NK-92 (cell line): ENCODE data around the gene BPGM.
"Not testable (repeated sequence)": the region's sequence is repeated elsewhere in the genome, so short reads cannot be mapped to it uniquely, and the experiment has no call there.

ENCODE experiments used
- DNase-seq: peaks from one replicate; lab custom pipeline; 2025; ENCODE audit not compliant: unreplicated experiment; lab: John Stamatoyannopoulos, UW

Gene BPGM

DNA sequence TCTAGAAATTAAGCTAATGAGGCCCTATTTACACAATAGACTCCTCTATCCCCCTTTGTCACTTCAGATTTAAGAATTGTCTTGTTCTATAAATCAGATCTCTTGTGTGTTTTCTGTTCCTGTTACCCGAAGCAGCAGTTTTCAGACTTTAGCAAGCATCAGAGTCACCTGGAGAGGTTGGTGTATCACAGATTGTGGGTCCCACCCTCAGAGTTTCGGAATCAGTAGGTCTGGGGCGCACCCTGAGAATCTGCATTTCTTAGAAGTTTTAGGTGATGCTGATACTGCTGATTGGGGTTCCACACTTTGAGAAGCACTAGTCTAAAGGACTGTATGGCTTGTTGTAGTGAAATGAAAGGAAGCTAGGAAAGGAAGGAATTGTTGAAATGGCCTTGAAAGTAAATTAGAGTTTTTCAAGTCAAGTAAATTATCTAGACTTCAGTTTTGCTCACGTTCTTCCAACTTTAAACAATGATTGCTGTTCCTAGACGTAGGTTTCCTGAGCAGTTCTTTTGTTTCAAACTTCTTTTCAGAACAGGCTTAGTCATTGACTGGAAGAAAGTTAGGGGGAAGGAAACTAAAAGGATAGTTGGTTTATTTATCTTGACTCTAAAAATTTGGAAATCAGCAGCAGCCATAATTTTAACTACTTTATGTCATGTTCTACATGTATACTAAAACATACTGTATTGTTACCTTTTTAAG, 15.7 kb downstream of the BPGM start:
- DNase-seq = no peak

DNA sequence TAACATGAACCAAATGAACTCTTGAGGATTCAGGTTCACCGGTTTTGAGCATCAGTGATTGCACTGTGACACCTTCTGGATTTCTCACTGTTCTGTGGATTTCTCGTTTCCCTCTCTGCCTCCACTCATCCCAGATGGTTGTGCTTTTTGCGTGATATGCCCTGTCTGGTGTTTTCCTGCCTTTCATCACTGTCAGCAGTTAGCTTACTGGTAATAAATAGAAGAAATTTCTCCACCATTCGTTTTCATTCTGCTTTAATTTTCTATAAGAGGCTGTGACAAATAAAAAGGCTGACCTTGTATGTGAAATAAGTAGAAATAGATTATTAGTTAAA, 16.2 kb downstream of the BPGM start:
- DNase-seq = no peak

DNA sequence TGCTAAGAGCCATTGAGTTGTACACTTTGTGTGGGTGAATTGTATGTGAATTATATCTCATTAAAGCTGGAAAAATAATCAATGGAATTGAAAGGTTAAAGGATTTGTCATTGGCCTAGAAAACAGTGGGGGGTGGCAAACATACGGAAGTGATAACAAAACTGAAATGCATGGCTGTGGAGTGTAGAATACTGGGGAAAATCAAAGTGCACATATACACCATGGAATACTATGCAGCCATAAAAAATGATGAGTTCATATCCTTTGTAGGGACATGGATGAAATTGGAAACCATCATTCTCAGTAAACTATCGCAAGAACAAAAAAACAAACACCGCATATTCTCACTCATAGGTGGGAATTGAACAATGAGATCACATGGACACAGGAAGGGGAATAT, 18.4 kb downstream of the BPGM start:
- DNase-seq = not testable (repeated sequence)

DNA sequence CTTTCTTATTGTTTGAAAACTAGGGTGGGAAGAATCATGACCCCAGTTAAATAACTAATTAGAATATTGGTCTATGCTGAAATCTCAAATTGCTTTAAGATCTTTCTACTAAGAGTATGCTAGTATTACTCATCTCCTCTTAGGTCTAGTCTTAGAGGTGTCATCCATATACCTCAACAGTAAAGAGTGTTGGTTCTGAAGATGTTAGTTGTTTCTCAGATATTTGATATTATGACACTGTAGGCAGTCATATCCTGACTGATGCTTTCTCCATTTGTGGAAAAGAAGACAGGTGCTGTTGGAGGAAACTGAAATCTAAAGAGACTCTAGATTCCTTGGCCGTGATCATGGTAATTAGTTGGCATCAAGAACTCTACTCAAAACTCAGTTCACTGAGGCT, 21.2 kb downstream of the BPGM start:
- no peak for DNase-seq

DNA sequence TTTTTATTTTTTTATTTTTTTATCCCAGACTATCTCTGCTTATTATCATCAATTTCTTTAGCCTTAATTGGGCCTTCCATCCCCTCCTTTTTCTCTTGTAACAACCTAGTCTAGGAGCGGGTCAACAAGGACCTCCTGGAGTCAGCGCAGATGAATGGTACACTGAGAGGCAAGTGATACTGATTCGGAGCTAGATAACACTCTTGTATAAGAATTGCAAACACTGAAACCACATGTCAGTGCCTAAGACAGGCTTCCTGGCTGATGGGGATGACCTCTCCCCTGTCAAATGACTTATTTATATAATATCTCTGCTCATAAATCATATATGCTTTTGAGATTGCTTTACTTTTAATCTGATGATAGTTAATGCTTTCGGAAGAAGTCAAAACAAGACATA, 22.7 kb downstream of the BPGM start:
- no peak for DNase-seq

DNA sequence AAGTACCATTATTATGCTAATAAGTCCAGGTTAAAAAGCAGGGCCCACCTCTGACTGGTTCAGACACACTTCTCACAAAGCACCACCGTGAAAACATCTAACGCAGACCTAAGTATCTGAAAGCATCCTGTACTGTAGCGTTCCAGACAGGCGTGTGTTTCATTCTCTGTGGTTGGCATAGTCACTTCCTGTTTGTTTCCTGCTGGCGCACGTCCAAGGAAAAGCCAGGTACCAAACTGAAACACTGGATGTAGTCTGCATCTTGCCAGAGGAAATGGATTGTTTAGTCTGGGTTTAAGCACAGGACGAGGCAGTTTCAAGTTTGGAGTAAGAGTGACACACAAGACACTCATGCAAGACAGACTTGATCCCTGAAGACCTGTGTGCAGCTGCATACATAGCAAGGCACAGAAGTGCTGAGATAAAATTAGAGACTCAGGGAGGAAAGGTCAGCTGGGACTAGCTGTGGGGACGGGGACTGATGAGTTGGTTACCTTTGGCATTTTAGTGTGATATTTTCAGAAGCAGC, 23.3 kb downstream of the BPGM start:
- DNase-seq = peak; percentile 34

DNA sequence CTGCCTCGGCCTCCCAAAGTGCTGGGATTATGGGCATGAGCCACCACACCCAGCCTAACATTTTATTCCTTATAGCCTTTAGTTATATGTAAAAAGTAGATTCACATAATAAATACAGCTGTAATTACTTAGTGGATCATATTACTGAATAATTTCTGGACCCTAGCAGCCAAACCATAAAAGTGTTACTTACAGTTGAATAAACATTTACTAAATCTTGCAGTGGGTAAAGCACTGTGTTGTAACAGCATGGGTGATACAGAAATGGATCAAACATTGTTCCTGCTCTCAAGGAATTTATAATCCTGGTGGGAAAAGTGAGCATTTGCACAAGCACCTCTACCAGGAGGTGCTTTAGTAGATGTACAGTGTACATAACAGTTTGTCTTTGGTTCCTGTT, 25.0 kb downstream of the BPGM start:
- DNase-seq = no peak

DNA sequence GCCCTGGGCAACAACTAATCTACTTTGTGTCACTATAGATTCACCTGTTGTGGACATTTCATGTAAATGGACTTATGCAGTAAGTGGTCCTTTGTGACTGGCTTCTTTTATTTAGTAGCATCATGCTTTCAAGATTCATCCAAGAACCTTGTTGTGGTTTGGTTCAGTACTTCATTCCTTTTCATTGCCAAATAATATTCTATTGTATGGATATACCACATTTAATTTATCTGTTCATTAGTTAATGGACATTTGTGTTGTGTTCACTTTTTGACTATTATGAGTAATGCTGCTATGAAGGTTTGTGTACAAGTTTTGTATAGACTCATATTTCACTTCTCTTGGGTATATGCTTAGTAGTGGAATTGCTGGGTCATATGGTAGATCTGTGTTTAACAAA, 27.8 kb downstream of the BPGM start:
- DNase-seq = no peak

DNA sequence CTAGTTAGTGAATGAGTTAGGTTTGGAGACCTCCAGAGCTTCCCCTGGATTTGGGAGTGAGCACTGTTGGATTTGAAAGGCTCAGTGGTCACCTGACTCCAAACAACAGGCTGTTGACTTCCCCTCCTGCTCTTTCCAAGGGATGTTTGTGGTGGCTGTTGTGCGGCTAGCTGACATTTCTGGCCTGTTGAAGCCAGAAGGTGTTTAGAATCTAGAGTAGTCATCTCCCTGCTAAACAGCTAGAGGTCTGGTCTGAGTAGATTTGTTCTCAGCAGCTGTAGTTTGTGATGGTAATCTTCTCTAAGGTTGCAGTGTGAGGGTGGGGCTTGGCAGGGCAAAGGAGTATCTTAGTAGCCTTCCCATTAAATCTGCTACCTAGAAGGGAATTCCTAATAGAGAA, 30.1 kb downstream of the BPGM start:
- DNase-seq = no peak

DNA sequence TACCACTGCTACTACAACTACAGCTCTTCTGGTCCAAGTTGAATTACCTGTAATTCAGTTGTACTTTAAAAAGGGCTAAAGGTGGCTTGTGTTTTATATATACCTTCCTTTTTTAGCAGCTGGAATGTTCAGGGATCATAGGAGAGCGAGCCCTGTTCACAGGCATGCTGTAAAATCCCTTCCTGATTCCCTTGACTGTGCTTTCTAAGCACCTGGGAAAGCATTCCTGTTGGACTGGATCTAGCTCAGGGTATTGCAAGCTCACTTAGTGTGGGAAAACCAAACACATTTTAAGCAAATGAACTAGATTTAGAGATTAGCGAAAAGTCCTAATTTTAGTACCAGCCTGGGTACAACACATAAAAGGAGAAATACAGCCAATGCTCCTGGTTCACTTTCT, 31.5 kb downstream of the BPGM start:
- no peak for DNase-seq

DNA sequence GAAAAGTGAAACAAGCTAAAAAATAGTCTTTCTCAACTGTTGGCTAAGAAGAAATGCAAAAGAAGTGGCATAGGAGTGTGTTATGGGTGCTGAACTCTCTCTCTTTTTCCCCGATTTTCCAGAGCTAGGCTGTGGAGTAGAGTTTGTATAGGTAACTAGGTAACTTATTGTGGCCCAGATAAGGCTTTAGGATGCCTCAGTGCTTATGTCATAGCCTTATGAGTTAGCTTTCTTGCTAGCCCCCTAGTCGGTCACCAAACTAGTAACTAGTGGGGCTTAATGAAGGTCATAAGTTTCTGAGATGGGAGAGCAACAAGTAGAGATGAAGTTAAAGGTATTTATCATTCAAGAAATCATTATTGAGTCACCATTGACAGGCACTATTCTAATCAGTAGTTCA, 32.4 kb downstream of the BPGM start:
- no peak for DNase-seq

DNA sequence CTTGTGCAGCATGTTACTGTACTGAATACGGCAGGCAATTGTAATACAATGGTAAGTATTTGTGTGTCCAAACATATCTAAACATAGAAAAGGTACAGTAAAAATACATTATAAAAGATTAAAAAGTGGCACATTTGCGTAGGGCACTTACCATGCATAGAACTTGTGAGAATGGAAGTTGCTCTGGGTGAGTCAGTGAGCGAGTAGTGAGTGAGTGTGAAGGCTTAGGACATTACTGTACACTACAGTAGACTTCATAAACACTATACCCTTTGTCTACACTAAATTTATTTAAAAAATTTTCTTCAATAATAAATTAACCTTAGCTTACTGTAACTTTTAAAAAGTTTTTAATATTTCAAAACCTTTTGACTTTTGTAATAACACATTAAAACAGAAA, 37.5 kb downstream of the BPGM start:
- DNase-seq = no peak

DNA sequence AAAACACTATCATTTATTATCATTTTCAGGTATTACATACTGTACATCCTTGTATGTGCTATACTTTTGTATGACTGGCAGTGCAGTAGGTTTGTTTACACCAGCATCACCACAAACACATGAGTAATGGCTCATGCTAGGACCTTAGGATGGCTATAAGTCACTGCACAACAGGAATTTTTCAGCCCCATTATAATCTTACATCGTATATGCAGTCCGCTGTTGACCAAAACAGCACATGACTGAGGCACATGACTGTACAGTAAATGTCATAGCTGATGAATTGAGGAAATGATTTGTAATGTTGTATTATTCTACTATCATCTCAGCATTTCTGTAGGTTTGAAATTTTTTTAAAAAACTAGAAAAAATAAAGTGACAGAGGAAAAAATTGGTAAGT, 38.6 kb downstream of the BPGM start:
- no peak for DNase-seq

DNA sequence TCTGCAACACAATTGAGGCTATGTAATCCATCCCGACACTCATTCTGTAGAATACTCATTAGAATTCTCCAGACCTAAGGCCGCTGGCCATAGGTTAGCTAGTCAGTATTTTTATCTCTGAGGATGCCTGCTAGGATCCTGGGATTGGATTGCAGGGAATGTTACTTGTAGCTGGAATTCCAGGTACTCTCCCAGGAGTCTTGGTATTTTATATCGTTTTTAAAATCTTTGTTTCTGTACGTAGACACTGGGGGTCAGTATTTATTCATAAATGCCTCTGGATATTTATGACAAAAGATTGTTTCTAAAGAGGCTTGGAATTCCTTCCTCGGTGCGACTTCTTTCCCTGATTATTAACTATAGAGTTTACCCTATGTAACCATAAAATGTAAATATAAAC, 40.1 kb downstream of the BPGM start:
- DNase-seq = no peak

DNA sequence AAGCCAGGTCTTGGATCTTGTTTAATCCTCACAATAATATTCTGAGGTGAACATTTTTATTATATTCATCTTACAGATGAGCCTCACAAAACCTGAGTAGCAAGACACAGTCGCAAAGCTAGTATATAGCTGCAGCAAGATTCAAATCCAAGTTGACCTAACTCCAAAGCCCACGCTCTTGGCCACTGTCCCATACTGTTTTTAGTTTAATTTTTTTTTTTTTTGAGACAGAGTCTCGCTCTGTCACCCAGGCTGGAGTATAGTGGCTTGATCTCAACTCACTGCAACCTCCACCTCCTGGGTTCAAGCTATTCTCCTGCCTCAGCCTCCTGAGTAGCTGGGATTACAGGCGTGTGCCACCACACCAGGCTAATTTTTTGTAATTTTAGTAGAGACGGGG, 42.9 kb downstream of the BPGM start:
- DNase-seq = not testable (repeated sequence)

DNA sequence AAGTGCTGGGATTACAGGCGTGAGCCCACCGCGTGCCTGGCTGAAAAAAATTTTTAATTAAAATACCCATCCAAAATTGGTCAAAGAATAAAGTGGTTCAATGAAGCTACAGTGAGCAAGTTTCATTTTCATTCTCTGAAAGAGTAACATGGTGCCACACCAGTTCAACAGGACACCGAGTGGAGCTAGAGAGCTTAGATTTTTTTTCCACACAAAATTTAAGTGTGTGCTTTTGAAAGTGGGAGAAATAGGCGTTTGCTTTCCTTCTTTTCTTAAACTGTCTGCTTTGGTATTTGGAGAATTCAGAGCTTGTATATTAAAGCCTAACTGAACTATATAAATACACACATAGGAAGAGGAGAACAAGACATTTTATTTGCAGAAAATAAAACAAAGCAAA, 43.4 kb downstream of the BPGM start:
- no peak for DNase-seq

DNA sequence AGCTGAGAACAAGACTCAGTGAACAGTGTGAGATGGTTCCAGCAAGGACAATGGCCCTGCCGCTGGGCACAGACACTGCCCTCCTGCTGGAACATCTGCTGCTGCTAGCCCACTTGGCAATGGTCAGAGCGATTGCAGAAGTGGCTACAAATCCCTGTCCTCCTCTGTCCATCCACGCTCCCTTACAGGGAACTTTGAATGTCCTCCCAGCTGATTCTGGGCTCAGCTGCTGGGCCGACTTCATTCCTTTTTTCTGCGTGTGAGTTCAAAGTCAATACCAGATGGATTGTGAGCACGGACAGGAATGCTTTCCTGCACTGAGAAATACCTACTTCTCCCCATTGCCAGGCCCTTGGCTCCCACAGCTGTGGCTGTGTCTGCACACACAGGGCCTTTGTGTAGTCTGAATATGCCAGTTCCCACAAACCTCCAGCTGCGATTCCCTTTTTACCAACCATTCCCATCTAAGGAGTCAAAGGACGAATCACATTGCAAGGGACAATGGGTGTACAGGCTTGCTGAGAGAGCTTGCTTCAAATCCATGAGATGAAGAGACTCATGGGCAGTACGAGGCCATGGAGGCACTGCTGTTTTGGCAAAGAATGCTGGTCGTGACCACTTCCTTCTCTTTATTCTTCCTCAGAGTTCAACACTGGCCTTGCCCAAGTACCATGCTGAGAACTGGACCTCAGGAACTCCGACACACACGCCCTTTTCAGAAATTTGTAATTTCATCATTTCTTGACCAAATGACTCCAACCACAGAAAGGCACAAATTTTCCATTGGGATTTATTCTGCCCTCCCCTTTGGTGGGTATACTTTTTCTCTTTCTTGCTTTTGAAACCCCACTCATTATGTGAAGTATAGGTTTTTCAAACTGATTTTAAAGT, 44.2 kb downstream of the BPGM start:
- DNase-seq = no peak

DNA sequence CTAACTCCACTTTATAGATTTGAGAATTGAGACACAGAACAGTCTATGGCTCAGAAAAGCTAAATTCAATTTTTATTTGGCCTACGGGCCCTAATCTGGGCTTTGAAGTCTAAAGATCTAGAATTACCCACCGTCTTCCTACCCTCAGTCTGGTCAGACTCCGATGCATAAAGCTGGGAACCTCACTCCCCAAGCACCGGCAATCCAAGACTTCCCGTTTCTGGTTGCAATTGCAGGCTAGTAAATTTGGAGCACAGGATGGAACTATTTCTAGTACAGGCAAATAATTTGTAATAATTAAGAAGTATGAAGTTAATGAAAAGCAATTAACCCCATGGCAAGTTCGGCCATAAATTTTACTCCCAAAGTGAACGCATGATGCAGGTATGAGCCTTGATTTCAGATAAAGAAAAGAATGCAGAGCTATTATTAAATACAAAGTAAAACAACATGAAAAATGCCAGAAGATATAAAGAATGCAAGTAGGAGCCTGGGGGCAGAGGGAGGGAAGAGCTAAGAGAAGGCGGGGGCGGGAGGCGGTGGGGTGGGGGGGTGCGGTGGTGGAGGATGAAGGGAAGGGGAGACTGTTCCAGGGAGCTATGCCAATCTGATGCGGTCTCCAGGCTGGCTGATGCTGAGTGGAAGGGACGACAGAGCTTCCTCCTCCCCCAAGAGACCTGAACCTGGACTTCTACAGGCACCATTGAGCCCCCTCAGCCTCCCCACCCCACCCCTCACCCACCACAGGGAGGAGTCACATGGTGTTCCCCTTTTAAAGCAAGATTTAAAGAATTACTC, 45.1 kb downstream of the BPGM start:
- no peak for DNase-seq

DNA sequence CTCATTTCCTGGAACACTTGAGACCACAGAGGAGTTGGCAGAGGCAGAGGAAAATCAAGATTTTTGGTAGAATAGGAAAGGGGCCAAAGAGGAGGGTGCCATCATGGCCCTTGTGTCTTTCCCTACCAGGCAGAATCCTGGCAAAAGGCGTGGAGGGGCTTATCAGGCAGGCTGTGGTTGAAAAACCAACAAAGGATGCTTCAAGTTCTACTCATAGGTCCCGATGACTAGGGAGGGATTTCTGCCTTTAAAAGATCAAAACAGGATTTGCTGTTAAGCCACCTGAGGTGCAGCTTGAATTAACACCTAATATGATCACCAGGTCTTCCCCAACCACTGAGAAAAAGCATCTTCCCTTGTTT, 45.7 kb downstream of the BPGM start:
- DNase-seq = no peak

DNA sequence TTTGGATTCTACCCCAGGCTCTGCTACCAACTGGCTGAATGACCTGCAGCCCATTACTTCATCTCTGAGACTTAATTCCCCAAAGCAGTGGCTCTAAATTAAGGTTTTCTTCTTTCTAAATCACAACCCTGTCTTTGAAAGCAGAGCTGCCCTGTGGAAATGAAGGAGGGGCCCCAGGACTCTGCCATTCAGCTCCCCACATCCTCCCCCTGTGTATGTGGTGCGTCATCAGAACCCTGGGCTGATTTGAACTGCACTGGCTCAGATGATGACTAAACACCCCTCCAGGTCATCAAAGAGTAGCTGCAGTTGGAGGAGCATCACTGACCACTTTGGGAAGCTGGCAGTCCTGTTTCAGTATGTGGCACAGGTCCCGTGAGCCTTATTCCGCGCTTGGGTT, 46.6 kb downstream of the BPGM start:
- DNase-seq = no peak

DNA sequence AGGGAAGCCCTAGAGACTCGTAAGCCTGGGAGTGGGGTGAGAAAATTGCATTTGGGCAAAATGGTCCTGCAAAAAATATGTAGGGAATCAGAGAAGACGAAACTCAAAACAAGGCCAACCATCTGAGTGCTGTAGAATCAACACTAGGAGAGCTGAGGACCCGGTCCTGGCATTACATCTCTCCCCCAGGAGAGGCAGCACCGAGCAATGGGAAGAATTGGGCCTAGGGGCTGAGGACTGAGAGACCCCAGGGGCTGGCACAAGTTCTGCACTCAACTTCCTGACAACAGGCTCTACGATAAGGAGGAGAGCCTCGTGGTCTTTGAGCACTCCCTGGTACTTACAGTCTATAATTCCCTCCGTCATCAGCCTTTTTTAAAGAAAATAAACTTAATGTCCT, 47.6 kb downstream of the BPGM start:
- DNase-seq = no peak

DNA sequence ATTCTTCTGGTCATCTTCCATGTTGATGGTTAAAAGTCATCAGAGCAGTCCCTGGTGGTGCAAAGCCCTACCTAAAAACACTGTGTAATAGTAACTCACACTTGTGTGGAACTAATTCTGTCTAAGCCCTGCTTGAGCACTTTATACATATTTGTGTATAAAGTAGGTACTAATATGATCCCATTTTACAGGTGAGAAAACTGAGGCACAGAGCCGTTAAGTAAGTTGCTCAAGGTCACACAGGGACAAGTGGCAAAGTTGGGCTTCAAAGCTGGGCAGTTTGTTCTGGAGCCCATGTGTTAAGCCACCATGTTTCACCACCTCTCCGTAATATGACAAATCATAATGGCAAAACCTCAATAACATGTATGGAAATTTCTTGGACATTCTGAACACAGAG, 48.1 kb downstream of the BPGM start:
- DNase-seq = no peak
